Stimulated activated CD4-positive, alpha-beta T cell treated with anti-CD3 and anti-CD28 coated beads, Interleukin-12 subunit alpha, Interleukin-12 subunit beta, amount 100 ng/mL, for 48 hours (primary cell): Measurements from ENCODE around the gene FDPS.
"Not testable (repeated sequence)": the region's sequence is repeated elsewhere in the genome, so short reads cannot be mapped to it uniquely, and the experiment has no call there.

ENCODE experiments used
- DNase-seq, 3 donors: peaks; one replicate each; pipeline ENCODE4 v3.0.0-alpha.2; 2020; ENCODE audit warnings: low read depth in 2 of 3, low spot score in 1 of 3

Gene FDPS

DNA sequence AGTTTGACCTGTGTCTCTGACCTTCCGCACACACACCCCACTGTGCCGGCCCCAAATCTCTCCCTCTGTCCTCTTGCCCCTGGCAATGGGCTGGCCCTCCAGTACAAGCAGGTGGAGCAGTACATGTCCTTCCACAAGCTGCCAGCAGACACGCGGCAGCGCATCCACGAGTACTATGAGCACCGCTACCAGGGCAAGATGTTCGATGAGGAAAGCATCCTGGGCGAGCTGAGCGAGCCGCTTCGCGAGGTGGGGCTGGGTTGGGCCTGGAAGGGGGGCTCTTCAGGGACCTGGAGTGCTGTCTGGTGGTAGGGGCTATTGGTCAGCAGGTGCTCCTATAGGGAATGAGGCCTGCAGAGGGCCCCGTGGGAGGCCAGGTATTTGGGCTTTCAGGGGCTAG, 23.6 kb upstream of the FDPS start:
- no peak for DNase-seq

DNA sequence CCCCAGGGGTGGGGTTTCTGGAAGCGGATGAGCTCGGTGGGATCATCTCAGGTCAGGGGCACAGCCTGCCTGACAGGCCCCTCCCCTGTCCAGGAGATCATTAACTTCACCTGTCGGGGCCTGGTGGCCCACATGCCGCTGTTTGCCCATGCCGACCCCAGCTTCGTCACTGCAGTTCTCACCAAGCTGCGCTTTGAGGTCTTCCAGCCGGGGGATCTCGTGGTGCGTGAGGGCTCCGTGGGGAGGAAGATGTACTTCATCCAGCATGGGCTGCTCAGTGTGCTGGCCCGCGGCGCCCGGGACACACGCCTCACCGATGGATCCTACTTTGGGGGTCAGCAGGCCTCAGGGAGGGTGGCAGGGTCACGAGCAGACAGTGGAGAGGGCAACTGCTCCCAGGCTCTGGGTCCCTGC, 23.0 kb upstream of the FDPS start:
- no peak for DNase-seq

DNA sequence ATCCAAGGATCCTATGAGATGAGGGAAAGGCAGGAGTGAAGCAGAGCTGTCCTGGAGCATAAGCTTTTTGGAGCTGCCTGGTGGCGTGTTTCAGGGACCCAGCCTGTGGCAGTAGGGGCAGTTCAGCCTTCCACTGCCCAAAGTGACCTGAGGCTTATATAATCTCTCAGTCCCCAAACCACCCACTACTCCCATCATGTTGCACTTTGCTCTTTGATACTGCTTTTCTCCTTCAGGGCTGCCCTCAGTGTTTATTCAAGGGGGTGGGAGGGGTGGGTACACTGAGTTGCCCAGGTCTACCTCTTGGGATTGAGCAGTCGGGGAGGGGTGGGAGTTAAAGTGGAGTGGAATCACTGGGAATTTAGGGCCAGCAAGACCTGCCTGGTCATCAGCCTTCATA, 22.1 kb upstream of the FDPS start:
- DNase-seq = no peak

DNA sequence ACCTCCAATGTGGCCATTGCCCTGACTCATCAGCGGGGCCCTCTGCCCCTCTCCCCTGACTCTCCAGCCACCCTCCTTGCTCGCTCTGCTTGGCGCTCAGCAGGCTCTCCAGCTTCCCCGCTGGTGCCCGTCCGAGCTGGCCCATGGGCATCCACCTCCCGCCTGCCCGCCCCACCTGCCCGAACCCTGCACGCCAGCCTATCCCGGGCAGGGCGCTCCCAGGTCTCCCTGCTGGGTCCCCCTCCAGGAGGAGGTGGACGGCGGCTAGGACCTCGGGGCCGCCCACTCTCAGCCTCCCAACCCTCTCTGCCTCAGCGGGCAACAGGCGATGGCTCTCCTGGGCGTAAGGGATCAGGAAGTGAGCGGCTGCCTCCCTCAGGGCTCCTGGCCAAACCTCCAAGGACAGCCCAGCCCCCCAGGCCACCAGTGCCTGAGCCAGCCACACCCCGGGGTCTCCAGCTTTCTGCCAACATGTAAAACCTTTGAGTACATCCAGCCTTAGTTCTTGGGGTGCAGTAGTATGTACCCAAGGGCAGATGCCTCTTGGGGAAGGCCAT, 20.6 kb upstream of the FDPS start:
- no peak for DNase-seq

DNA sequence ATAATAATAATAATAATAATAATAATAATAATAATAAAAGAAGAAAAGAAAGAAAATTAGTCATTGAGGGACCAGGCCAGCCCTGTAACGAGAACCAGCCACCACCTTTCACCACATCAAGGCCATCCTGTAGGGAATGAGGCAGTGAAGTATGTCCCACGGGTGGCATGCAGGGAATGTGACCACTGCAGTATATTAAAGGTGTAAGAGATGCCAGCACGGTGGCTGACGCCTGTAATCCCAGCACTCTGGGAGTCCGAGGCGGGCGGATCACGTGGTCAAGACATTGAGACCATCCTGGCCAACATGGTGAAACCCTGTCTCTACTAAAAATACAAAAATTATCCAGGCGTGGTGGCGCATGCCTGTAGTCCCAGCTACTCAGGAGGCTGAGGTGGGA, 17.7 kb upstream of the FDPS start:
- not testable (repeated sequence) for DNase-seq

DNA sequence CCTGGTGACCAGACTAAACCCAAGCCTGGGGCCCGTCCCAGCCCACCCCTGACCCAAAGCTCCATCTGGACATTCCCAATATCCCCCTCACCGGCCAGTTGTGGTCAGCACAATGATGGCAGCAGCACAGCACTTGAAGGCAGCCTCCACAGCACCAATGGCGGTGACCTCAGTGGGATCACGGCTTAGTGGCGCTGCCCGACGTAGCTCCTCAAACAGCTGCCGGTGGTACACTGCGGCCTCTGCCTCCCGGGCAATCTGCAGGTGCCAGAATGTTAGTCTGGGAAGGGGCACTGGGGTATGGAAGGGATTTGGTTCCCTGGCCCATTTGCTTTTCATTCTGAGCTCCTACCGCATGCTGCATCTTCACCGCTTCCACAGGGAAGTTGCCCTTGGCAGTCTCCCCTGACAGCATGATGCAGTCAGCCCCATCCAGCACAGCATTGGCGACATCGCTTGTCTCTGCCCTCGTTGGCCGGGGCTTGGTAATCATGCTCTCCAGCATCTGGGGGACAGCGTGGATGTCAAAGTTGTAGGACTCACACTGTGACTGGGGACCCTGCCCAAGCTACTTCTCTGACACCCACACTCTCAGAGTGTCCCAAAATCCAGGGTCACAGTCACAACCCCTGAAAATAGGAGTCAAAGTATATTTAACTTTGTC, 15.4 kb upstream of the FDPS start:
- DNase-seq = no peak

DNA sequence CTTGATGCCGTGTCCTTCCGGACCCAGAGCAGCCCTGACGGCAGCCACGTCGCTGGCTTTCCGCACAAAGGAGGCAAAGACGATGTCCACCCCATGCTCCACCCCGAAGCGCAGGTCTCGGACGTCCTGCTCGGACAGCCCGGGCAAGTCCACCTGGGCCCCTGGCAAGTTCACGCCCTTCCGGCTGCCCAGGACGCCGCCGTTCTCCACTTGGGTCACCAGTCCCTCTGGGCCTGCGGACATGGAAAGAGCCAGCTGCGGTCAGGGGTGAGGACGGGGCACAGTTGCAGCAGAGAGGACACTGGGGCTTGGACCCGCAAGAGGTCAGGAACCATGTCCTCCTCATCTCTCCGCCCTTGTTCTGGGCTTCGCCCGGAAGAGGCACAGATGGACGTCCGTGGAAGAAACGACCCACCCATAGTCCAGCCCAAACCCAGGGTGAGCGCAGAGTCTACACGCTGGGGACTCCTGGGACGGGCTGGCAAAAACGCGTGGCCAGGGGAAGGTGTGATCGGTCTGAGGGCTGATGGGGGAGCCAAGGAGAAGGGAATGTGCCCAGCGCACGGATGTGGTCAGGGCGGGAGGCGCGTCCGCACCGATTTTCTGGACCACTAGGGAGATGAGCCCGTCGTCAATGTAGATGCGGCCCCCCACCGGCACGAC, 14.0 kb upstream of the FDPS start:
- no peak for DNase-seq

DNA sequence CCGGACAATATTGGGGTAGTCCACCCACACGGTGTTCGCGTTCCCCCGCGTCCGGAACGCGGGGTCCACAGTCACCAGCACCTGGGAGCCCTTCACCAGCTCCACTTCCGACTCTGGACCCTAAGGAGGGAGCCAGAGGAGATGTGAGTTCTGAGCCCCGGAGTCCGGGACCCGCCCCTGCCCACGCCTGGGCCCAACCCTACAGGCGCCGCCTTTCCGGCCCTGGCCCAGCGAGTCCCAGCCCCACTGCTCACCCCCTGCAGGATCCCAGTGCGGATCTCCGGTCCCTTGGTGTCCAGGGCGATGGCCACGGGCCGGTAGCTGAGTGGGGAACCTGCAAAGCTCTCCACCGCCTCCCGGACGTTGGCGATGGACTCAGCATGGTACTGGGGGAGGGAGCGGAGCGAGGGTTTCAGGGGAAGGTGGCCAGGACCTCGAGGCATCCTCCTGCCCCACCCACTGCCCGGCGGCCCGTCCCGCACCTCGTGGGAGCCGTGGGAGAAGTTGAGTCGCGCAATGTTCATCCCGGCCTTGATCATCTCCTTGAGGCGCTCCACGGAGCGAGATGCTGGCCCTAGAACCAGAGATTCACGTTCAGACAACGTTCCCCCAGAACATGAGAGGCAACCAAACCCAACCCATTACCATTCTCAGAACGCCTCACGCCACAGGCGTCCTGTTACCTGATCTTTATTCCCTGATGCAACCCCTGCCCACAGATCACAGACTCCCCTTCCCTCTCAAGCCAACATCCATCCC, 13.3 kb upstream of the FDPS start:
- no peak for DNase-seq

DNA sequence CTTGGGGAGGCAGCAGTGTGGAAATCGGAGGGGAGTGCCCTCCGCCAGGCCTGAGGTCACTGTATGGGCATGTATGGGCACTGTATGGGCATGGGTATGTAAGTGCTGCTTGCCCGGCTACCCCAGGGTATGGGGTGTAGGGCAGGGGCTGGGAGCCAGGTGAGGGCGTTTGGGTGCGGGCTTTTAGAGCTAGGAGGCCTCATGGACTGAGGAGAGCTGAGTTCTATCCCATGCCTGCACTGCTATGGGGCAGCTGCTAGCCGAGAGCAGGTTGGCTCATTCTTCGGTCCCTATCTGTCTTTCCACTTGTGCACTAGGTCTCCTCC, 12.8 kb upstream of the FDPS start:
- no peak for DNase-seq

DNA sequence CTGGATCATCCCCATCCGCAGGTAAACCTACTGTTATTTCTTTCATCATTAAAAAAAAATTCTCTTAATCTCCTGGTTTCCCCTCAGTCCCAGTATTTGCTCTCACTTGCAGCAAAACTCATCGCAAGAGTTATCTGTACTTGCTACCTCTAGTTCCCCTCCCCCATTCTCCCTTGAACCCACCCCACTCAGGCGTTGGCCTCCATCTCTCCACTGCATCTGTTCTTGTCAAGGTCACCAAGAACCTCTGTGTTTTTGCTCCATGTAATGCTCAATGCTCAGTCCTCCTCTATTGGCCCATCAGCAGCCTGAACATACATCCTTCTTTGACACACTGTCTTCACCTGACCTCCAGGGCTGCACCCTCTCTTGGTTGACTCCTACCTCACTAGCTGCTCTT, 12.0 kb upstream of the FDPS start:
- no peak for DNase-seq

DNA sequence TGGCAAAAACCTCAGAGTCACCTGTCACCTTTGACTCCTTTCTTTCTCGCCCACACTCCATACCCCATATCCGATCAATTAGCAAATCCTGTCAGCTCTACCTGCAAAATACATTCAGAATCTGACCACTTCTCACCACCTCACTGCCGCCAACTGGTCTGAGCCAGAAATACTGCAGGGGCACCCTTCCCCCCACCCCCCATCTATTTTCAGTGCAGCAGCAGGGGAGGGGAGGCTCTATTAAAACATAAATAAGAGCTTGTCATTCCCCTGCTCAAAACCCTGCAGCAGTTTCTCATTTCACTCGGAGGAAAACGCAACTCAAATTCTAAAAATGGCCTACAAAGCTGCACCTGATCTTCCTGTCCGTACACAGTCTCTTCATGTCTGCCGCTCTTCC, 11.3 kb upstream of the FDPS start:
- DNase-seq = no peak

DNA sequence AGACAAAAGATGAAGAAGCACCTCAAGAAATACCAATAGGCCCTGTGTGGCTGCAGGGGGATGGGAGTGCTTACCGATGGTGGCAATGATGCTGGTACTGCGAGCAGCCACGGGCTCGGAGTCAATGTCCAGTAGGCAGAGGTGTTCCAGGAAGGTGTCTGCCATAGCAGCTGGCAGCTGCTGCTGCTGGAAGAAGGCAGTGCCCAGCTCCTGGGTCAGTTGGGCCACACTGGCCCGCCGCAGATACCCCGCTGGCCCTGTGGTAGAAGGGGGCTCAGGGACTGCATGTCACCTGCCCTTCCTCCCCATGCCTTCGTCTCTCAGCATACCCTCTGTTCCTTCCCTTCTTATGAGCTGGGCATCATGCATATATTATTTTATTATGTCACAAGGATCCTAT, 8.6 kb upstream of the FDPS start:
- DNase-seq = no peak

DNA sequence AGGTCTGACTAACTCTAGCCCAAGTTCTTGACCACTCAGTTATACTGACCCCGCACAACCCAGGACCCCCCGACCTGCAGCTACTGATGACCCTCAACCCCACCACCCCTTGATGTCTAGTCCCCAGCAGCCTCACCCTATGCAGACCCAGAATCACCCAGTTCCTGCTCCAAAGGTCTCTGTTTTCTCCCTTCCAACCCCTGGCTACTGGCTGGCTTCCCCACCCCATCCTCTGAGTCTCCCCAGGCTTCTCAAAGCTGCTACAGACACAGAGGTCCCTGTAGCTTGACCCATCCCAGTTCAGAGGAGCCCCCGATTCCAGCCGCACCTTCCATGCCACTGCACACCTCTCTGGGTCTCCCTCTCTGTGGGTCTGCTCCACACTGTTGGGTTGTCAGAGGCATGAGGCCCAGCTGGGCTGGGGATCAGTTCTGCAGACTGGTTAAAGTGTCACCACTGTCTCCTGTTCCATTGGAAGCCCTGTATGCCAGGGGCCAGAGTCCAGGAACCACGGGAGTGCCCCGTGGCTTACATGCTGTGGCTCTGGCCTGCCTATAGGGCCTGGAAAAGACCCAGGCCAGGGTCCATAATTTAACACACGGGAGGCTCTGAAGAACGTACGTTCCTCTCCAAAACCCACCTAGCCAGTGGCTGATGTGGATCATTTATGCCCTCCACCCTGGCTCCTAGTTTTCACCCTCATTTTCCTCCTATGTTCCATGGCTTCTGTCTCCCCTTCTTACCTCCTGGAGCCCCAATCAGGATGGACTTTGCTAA, 7.9 kb upstream of the FDPS start:
- no peak for DNase-seq

DNA sequence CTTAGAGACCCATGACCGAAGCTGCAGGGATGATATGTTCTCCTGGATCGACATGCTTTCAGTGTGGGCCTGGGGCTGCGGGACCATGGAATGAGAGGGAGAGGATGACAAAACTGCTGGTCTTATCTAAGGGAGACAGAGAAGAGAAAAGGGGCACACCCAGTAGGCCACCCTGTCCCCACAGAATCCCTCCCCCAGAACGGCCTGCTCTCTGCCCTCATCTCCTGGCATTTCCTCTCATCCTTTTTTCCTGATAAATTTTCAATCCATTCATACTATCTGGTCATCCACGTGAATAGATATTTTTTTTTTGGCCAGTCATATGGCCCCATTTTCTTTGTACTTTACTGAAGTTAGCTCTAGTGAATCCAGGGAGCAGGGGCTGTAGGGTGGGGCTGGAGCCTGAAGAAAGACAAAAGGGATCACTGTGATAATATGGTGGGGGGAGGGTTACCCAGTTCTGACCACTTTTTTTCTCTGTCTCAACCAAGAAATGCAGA, 7.3 kb upstream of the FDPS start, which contains the start of gene PKLR:
Gene PKLR (minus strand): TSS at position 97 of the 500 bp plus-strand sequence. CDS start 43 bp downstream, at position 54.
- no peak for DNase-seq

DNA sequence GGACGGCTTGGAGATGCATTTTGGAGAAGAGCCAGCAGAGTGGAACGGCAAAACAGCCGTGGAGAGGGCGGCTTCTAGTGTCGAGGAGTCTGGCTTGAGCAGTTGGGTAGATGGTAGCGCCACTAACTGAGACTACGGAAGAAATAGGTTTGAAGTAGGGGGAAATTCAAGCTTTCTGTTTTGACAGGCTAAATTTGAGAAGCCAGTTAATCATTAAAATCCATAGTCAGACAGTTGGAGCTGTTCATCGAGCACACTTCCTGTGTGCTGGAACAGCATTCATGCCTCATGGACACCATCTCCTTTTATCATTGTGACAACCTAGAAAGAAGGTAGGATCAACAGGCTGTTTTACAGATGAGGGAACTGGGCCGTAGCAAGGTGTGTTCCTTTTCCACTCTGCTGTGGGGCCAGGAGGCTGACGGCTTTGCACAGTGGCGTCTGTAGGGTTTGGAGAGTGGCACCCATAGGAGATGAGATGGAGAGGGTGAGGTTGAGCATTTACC, 4.1 kb upstream of the FDPS start:
- no peak for DNase-seq

DNA sequence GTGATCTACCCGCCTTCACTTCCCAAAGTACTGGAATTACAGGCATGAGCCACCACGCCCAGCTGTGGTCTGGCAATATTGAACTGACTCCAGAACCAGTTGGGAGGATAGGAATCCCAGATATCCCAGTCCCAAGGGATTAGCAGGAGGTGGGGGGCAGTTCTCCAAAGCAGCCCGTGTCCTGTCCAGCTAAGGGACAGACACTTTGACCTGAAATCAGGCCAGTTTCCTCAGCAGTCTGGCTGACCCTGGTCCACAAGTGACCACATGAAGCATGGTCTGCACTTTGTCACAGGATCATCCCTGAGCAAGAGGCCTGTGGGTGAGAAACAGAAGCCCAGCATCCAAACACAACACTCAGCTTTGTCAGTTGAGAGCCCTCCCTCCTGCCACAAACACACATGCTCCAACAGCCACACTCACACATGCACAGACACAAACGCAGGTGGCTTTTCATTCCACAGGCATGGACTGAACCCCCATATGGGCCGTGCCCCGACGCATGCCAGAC, 2.7 kb upstream of the FDPS start:
- DNase-seq = no peak

DNA sequence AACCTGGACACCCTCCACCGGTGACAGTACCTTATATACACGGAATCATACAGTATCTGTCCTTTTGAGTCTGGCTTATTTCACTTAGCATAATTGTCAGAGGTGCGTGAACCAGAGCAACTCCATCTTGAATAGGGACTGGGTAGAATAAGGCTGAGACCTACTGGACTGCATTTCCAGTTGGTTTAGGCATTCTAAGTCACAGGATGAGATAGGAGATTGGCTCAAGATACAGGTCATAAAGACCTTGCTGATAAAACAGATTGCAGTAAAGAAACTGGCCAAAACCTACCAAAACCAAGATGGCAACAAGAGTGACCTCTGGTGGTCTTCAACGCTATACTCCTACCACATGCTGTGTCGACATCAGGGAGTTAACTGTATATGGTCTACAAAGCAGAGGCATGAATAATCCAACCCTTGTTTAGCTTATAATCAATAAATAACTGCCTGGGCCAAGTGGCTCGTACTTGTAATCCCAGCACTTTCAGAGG, 1.4 kb upstream of the FDPS start:
- no peak for DNase-seq

DNA sequence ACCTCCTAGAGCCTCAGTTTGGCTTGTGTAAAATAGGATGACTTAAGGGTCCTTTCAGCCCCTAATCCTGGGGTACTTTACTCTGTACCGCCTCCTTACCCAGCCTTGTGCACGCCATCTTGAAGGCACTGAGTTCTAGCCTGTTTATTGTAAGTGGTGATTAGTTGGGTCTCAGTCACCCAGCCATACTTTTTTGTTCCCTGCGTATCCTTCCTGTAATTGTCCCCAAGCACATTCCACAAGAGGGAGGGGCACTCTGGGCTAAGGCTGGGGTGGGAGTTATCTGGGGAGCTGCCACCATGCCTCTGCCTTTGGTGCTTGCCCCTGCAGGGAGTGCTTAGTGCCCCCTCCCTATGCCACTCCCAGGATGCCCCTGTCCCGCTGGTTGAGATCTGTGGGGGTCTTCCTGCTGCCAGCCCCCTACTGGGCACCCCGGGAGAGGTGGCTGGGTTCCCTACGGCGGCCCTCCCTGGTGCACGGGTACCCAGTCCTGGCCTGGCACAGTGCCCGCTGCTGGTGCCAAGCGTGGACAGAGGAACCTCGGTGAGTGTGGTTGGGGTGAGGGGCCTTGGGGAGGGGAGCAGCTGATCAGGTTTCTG, 856 bp downstream of the FDPS start:
- no peak for DNase-seq

DNA sequence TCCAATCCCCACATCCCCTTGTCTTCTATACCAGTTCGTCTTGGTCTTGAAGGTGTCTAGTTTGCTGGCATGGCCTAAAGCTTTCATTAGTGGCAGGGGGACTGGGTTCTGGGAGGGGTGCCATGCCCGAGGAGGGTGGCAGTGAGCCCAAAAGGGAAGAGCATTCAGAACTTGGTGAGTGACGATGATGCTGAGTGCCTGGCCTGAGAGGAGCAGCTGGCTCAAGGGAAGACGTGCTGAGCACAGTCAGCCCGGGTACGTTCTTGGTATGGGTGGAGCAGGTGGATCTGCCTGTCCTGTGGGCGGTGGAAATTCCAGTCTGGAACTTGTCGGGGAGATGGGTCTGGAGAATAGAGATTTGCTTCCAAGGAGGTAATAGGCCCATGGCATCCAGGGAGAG, 4.6 kb downstream of the FDPS start:
- DNase-seq = no peak

DNA sequence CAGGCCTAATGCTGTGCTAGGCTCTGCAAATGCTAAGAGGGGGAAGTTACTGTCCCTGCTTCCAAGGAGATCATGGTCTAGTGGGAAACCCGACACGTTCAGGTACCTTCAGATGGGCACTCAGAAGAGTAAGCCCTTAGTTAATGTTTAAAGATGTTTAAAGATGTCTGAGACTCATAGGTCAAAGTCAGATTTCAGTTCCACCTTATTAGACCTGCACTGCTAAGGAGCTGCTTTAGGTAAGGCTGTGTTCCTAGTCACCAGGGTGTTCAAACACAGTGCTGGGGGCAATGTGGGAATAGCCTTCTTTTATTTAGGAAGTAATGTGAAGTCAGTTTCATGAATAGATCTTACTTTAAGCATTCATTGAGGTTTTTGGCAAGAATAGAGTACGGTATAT, 8.3 kb downstream of the FDPS start:
- DNase-seq = no peak
